Measurements from ENCODE around the gene NAA16. TPM values are rescaled to one million over a fixed set of nuclear protein-coding genes. Genes with fewer than 3 reads are reported as not detected.
A peak's percentile ranks its signal among the peaks of the same experiment; 100 is the strongest.
"Not testable (repeated sequence)": the region's sequence is repeated elsewhere in the genome, so short reads cannot be mapped to it uniquely, and the experiment has no call there.

Gene NAA16
- total RNA-seq, 1 experiment from 2014 or later: 7.5 TPM

DNA sequence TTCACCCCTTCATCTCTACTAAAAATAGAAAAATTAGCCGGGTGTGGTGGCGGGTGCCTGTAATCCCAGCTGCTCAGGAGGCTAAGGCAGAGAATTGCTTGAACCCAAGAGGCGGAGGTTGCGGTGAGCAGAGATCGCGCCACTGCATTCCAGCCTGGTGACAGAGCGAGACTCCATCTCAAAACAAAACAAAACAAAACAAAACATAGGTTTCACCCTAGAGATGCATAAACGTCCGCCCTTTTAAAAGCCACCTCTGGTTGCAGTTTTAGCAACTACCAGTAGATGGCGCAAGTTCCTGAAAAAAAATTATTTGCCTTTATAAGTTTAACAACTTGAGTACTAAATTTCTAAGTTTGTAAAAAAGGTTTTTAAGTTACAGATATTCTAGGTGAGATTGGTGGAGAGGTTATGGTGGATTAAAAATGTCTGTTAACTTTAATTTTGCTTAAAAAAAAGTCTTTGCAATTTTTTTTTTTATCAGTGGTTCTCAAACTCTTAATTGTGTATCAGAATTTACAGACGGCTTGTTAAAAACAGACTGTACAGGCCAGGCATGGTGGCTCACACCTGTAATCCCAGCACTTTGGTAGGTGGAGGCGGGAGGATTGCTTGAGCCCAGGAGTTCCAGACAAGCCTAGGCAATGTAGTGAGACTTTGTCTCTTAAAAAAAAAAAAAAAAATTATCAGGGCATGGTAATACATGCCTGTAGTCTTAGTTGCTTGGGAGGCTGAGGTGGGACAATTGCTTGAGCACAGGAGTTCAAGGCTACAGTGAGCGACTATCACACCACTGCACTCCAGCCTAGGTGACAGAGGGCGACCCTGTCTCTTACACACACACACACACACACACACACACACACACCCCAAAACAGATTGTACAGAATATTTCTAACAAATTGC, 42.1 kb downstream of the NAA16 start:
- peak; percentile 23 for DNase-seq (ENCODE audit: extremely low read depth, low read depth)

DNA sequence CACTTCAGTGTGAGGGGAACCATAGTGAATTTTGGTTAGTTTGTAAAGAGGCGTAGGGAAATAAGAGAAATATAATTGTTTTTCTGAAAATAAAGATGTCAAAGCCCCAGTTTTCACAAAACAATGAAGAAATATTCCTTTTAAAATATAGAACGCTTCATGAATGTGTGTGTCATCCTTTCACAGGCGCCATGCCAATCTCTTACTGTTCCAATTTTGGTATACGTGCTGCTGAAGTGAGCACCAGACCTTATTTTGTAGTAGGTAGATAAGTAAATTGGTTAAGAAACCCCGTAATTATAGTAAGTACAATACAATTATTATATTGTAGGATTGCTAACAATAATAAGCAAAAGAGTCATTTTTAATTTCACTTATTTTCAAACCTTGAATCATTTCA, 43.3 kb downstream of the NAA16 start:
- DNase-seq (ENCODE audit: extremely low read depth, low read depth): no peak

DNA sequence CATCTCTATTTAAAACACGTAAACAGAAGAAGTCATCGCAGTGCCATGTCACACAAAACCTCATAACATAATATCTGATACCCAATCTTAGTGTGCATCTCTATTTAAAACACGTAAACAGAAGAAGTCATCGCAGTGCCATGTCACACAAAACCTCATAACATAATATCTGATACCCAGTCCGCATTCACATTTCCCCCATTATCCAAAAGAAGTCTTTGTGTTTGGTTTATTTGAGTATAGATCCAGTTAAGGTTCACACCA, 45.2 kb downstream of the NAA16 start:
- DNase-seq (ENCODE audit: extremely low read depth, low read depth): not testable (repeated sequence)

DNA sequence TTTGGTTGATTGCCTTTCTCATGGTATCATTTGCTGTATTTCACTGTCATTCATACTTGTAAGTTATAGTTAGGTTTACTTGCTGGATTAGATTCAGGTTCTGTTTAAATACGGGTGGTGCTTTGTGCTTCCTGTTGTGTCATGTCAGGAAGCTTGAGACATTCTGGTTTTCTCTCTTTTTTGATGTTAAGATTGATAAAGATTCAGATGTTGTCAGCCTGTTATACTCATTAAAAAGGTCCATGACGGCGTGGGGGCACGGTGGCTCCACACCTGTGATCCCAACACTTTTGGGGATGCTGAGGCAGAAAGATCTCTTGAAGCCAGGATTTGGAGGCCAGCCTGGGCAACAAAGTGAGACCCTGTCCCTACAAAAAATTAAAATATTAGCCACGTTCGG, 45.7 kb downstream of the NAA16 start:
- no peak for DNase-seq (ENCODE audit: extremely low read depth, low read depth)

DNA sequence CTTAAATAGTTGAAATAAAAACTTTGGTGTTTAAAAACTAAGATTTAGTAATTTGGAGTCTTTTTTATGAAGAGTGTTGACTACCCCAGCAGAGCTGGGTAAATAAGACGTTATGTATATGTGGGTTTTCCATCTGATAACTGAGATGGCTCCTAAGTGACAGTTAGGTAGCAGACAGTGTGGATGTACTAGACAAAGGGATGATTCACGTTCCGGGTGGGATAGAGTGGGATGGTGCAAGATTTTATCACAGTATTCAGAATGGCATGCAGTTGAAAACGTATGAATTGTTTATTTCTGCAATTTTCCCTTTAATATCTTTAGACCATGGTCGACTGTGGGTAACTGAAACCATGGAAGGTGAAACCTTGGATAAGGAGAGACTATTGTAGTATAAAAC, 50.4 kb downstream of the NAA16 start:
- no peak for DNase-seq (ENCODE audit: extremely low read depth, low read depth)

DNA sequence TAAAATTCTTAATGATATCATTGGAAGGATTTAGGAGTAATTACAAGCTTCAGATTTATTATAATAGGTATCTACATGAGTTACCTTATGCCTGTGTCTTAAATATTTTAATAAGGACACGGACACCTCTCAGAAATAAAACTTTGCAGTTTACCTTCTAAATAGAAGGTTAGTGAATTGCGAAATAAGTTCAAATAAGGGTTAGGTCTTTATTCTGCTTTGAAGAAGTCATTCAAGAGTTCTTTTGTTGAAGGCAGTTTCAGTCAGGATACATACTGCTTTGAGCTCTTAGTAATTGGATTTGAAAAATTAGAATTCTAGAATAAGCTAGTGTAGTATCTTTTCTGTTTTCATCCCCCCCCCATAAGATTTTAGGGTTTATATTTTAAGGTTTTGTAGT, 53.0 kb downstream of the NAA16 start:
- no peak for DNase-seq (ENCODE audit: extremely low read depth, low read depth)

DNA sequence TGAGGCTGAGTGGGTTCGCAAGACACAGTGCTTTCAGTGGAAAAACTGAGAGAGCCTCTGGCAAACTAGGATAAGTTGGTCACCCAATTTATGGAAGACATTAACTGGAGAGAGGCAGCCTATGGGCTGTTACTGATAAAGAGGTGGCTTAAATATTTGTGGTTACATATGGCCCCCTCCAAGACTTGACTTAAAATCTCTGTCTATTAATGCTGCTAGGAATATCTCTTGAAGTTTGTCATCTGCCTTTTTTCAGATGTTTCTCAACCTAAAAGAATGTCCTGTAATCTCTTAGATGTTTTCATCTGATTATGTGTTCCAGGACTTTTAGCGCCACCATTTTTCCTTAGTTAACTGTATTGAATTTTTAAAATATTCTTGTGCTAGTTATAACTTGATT, 54.6 kb downstream of the NAA16 start:
- no peak for DNase-seq (ENCODE audit: extremely low read depth, low read depth)

DNA sequence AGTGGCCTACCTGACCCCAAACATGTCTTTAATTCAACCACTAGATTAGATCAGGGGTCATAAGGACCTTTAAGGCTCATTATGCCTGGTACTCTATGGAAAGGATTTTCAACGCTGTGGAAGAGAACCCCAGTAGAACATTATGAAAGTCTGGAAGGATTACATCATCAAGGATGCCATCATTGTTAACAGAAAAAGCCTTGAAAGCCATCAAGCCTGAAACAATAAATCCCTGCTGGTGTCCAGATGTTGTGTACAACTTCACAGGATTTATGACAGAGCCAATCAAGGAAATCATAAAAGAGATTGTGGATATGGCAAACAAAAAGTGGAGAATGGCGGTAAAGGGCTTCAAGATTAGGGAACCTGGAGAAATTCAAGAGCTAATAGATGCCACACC, 59.7 kb downstream of the NAA16 start:
- no peak for DNase-seq (ENCODE audit: extremely low read depth, low read depth)

DNA sequence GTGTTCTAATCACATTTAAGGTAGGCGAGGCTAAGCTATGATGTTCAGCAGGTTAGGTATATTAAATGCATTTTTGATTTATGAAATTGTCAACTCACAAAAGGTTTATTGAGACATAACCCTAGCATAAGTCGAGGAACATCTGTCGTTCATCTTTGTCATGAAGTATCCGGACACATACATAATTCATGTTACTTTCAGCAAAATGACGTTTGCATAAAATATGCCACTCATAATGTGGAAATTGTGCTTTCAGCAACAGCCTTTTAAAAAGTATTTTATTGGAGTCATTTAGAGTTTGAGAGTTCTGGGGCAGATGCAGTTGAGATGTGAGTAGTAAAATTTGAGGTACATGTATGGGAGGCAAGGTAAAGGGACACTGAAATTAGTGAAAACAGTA, 66.4 kb downstream of the NAA16 start:
- no peak for DNase-seq (ENCODE audit: extremely low read depth, low read depth)

DNA sequence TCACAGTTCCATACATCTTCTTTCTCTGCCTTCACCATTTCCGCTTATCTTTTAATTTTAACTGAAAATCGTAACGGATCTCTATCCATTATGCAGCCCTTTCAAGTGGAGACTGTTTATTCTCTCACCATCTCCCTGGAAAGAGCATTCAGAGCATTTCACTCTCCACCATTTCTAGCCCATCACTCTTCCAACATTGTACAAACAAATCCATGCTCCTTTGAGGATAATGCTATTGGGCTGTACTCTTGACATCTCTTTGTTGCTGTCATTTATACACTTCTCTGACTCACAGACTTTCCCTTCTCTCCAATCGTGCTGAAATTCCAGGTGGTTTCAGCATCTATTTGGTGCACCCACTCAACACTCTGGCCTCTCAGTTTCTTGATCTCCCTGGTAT, 71.4 kb downstream of the NAA16 start:
- no peak for DNase-seq (ENCODE audit: extremely low read depth, low read depth)

DNA sequence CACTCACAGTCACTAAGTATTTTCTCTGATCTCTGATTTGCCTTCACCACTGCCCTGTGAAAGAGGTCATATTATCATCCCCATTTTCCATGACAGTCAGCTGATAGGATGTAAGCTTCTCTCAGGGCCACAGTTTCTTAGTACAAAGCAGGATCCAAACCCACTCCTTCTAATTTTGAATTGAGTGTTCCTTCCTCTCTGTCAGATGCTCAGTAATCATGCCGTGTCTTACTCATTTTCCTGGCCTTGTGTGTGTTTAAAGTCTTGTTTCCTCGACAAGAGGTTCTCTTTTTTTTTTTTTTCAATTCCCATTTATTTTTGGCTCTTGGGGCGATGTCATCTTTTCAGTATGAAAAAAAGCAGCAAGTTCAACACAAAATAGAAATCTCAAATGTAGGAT, 72.3 kb downstream of the NAA16 start:
- no peak for DNase-seq (ENCODE audit: extremely low read depth, low read depth)

DNA sequence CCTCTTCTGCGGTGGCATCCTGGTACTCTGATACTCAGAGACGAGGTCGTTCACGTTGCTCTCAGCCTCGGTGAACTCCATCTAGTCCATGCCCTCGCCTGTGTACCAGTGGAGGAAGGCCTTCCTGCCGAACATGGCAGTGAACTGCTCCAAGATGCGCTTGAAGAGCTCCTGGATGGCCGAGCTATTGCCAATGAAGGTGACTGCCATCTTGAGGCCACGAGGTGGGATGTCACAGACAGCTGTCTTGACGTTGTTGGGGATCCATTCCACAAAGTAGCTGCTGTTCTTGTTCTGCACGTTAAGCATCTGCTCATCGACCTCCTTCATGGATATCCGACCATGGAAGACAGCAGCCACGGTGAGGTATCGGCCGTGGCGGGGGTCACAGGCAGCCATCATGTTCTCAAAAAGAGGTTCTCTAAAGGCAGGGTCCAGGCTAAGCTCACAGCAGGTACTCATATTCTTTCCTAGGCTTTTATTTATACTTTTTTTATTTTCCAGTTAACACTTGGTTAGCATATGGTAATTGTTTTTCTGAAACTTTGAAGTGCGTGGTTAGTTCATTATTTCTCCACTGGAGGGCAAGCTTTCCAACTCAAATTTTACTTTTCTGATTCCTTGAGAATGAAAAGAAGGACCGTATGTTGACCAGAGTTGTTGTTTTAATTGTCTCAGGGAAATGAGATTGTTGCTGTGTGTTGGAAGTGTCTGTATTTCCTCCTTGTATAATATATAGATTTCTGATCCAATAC, 73.9 kb downstream of the NAA16 start:
- no peak for DNase-seq (ENCODE audit: extremely low read depth, low read depth)

DNA sequence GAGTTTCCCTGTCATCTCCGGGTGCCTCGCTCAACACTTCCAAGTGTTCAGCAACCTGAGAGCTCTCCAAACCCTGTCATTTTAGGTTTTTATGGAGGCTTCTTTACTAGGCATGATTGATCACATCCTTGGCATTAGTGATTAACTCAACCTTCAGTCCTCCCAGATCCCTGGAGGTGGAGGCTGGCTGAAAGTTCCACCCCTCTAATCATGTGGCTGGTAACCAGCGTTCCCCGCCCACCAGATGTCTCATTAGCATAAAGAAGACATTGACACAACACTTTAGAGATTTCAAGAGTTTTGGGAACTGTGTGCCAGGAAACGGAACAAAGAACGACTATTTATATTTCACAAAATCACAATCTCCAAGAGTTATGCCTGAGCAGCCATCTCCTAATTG, 75.1 kb downstream of the NAA16 start:
- no peak for DNase-seq (ENCODE audit: extremely low read depth, low read depth)

DNA sequence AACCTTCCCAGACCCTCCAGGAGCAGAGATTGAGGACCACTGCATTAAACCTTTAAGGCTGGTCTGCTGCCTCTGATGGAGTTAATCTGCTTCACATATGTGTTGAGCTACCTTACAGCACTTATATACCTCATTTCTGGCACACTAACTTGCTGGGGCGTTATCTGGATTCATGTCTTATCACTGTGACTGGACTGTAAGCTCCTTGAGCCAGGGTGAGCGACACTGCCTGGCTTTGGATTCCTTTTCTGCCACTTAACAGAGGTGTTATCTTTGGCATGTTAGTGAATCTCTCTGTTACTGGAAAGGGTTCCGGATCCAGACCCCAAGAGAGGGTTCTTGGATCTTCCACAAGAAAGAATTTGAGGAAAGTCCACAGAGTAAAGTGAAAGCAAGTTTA, 76.5 kb downstream of the NAA16 start:
- no peak for DNase-seq (ENCODE audit: extremely low read depth, low read depth)

DNA sequence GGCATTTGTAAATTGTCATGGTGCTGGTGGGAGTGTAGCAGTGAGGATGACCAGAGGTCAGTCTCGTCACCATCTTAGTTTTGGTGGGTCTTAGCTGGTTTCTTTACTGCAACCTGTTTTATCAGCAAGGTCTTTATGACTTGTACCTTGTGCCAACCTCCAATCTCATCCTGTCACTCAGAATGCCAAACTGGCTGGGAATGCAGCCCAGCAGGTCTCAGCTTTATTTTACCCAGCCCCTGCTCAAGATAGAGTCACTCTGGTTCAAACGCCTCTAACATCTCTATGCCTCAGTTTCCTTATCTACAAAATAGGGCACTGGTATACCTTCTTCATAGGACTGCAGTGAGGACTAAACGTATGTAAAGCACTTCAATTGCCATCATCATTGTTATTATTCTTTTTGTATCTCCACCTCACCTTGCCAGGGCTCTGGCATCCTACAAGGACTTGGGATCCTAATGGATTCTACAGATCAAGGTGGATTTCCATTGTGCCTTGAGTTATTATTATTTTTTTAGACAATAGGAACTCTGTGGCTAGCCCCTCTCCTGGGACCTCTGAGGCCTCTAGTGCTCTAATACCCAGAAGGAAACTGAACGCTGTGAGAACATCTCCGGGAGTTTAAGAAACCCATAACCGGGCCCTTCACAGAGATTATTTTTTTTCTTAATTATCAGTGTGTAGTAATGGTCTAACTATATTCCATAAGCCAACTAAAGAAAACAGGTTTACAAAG, 77.2 kb downstream of the NAA16 start:
- no peak for DNase-seq (ENCODE audit: extremely low read depth, low read depth)

DNA sequence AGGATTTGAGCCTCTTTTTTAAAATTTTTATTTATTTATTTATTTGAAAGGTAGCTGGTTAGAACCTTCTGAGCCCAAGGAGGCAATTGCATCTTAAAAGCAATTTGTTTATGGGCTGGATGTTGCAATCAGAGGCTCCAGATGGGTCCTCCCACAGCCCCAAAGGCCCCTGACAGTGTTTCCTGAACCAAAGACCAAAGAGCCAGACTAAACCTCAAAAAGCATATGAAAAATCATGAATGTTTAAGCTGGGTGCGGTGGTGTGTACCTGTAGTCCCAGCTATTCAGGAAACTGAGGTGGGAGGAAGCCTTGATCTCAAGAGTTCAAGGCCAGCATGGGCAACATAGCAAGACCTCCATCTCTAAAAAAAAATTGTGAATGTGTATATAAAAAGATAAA, 78.5 kb downstream of the NAA16 start:
- DNase-seq (ENCODE audit: extremely low read depth, low read depth): no peak

DNA sequence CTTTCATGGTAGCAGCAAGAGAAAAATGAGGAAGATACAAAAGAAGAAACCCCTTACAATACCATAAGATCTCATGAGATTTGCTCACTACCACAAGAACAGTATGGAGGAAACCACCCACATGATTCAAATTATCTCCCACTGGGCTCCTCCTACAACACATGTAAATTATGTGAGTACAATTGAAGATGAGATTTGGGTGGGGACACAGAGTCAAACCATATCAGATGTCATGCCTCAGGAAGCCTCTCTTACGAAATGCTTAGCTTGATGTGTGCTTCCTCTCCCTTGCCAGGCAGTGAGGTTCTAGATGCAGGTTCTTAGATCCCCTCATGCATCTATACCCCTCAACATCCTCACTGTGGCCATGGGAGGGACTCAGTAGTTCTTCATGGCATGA, 83.1 kb downstream of the NAA16 start:
- DNase-seq (ENCODE audit: extremely low read depth, low read depth): no peak

DNA sequence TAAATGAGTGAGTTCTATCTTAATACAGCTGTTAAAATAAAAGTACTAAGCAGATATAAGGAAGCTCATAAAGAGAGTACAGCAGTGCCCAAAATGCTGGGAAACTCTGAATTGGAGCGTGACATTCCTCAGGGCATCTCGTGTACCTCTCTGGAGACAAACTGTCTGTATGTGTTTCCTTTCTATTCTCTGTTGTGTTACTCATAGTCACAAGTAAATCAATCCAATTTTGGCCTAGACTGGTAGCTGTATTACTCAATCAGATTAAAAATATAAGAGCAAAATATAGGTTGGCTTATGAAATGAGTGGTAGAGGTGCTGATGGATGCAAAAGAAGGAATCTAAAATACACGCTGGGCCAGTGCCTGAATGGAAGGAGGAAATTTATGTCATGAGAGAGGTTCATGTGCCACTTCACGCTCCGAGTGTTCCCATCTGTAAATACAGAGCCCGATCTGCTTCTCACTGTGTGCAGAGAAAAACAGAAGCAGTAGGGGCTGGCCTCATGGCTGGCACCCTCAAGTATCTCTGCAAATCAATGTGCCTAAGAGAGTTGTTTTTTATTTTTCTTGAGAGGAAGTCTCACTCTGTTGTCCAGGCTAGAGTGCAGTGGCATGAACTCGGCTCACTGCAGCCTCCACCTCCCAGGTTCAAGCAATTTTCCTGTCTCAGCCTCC, 87.6 kb downstream of the NAA16 start:
- no peak for DNase-seq (ENCODE audit: extremely low read depth, low read depth)

DNA sequence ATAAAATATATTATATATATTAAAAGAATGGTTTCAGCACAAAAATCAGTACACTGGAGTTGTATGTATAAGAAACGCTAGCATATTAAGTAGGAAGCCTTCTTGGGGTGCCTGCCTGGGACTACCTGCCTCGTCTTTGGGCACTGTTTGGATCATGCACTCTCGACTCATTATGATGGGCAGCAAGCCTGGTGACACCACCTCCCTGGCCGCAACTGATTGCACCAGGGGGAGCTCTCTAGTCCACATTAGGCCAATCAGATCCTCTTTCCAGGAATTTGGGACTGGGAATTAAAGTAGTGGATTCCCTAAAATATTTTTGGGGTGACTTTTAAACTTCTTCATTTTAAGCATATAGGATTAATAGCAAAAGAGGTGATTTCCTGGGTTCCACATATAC, 90.3 kb downstream of the NAA16 start:
- DNase-seq (ENCODE audit: extremely low read depth, low read depth): no peak

DNA sequence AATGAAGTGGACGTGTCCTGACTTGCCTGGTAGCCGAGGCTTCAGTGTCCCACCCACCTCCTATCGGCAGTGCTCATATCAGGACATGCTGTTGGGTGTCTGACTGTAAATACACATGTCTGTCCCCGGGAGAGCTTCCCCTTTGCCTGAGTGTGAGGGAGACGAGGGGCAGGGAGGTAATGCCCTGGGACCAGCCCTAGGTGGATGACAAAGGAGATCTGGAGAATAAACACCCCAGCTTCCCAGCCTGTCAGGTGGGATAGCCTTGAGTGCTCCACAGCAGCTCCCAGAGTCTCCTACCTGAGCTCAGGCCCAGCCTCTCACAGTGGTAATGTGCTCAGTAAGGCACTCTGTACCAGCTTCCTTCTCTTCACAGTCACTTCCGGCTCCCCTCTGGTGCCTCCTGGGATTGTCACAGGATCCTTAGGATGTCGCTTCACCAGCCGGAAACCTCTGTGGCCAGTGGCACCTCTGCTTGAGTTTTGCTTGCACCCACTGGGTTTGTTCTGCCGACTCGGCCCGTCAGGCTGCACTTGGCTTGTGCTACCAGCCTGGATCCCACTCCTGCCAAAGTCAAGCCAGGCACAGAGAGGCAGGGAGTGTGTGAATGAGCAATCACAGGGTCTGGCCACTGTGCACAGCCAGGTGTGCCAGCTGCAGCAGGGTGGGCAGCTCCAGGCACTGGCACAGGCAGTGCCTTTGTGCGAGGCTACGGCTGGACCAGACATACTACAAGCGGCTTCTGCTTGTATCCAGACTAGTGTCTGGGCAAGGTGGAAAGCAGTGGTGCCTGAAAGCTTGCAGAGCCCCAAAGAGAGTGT, 91.8 kb downstream of the NAA16 start:
- no peak for DNase-seq (ENCODE audit: extremely low read depth, low read depth)
